ENCODE results near the gene GPC3. TPM values are rescaled to one million over a fixed set of nuclear protein-coding genes. Genes with fewer than 3 reads are reported as not detected.

GPC3 gene
- polyA plus RNA-seq, 3 donors: not detected

DNA sequence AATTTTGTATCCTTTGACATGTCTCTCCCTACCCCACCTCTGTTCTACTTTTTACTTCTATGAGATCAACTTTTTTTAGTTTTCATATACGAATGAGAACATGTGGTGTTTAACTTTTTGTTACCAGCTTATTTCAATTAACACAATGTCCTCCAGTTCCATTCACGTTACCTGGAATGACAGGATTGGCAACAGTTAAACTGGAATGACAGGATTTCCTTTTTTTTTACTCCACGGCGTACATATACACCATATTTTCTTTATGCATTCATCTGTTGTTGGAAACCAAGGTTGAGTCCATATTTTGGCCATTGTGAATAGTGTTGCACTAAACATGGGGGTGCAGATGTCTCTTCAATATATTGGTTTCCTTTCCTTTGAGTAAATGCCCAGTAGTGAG is 398.3 kb downstream of the GPC3 start:
- Mint-ChIP-seq H3K27ac (no peak overlapping the region), H3K4me1 (no peaks in the 10 kb centered on the region), H3K27me3 (ENCODE audit: low read depth in 3 of 3) (peaks cover 0 to 18% (median 3%) of the 10 kb centered on the region in 3 donors), H3K9me3 (peaks cover 0 to 2% (median 0%) of the 10 kb centered on the region in 7 donors), H3K4me3 (no peak overlapping the region), H3K36me3 (no peaks in the 10 kb centered on the region)
- Histone ChIP-seq H3K9ac (ENCODE audit: insufficient read depth, low read length, poor library complexity, severe bottlenecking) (no peak overlapping the region), H3K36me3 (replicated peaks in 1 of 2; ENCODE audit: control insufficient read depth in 1 of 2, insufficient read depth in 2 of 2, low read length in 2 of 2) (no peaks in the 10 kb centered on the region), H3K27ac (ENCODE audit: low read depth in 1 of 2, low read length in 2 of 2) (no peak overlapping the region), H4K20me1 (ENCODE audit: insufficient read depth, low read length) (no peaks in the 10 kb centered on the region), H3K9me3 (replicated peaks in 1 of 2; ENCODE audit: control insufficient read depth in 1 of 2, insufficient read depth in 1 of 2, low read length in 2 of 2) (no peaks in the 10 kb centered on the region), H3K4me1 (ENCODE audit: control insufficient read depth in 1 of 2, insufficient read depth in 2 of 2, low read length in 2 of 2) (no peaks in the 10 kb centered on the region), H3K4me3 (replicated peaks in 1 of 3; ENCODE audit: low read depth in 2 of 3, low read length in 3 of 3) (no peak overlapping the region), H2AFZ (ENCODE audit: insufficient read depth, low read depth, low read length, poor library complexity, severe bottlenecking) (no peak overlapping the region), H3K79me2 (ENCODE audit: insufficient read depth, low read length) (no peaks in the 10 kb centered on the region), H3K4me2 (replicated peaks; ENCODE audit: extremely low read depth, low read length, poor library complexity, severe bottlenecking) (no peak overlapping the region), H3K27me3 (ENCODE audit: control insufficient read depth in 2 of 2, insufficient read depth in 2 of 2, low read length in 2 of 2) (peaks cover 0 to 2% of the 10 kb centered on the region in 2 donors)
- no peak for TF ChIP-seq CTCF (IDR thresholded peaks at IDR 0.05)
- no CpG with 5 or more reads among the region's 4 CpGs for whole genome bisulfite sequencing (ENCODE audit: insufficient coverage)
- DNase-seq: no peak
- intact Hi-C loops (cut with micrococcal nuclease): no loop called here

DNA sequence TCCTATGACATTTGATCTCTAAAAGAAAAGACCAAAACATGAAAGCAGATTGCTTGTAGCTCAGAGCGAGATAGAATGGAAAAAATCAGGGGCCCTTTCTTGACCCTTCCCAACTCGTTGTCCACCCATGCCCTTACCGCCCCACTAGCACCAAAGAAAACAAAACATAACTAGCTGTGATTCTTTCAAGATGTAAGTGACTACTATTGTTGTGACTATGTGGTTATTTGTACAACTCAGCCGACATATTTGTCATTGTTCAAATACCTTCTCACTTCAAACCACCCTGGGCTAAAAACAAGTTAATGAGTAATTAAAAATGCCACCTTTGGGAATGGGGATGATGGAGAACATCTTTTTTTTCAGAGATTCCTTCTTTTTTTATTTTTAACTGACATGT is 399.0 kb downstream of the GPC3 start:
- H3K27ac ChIP-seq (ENCODE audit: low read depth in 1 of 2, low read length in 2 of 2): no peak overlapping the region

More for the DNA sequence above, 399.0 kb downstream of the GPC3 start:
- Mint-ChIP-seq H3K4me3 (no peak overlapping the region), H3K27ac (no peak overlapping the region), H3K27me3 (ENCODE audit: low read depth in 3 of 3) (peaks cover 0 to 18% (median 3%) of the 10 kb centered on the region in 3 donors), H3K9me3 (peaks cover 0 to 2% (median 0%) of the 10 kb centered on the region in 7 donors), H3K36me3 (no peaks in the 10 kb centered on the region), H3K4me1 (no peaks in the 10 kb centered on the region)
- no peak for DNase-seq
- WGBS (ENCODE audit: insufficient coverage): no CpG with 5 or more reads among the region's 4 CpGs
- Histone ChIP-seq H3K79me2 (ENCODE audit: insufficient read depth, low read length) (no peaks in the 10 kb centered on the region), H3K27me3 (ENCODE audit: control insufficient read depth in 2 of 2, insufficient read depth in 2 of 2, low read length in 2 of 2) (peaks cover 0 to 2% of the 10 kb centered on the region in 2 donors), H3K9ac (ENCODE audit: insufficient read depth, low read length, poor library complexity, severe bottlenecking) (no peak overlapping the region), H2AFZ (ENCODE audit: insufficient read depth, low read depth, low read length, poor library complexity, severe bottlenecking) (no peak overlapping the region), H3K4me1 (ENCODE audit: control insufficient read depth in 1 of 2, insufficient read depth in 2 of 2, low read length in 2 of 2) (no peaks in the 10 kb centered on the region), H3K4me2 (replicated peaks; ENCODE audit: extremely low read depth, low read length, poor library complexity, severe bottlenecking) (no peak overlapping the region), H3K4me3 (replicated peaks in 1 of 3; ENCODE audit: low read depth in 2 of 3, low read length in 3 of 3) (no peak overlapping the region), H3K9me3 (replicated peaks in 1 of 2; ENCODE audit: control insufficient read depth in 1 of 2, insufficient read depth in 1 of 2, low read length in 2 of 2) (no peaks in the 10 kb centered on the region), H4K20me1 (ENCODE audit: insufficient read depth, low read length) (no peaks in the 10 kb centered on the region), H3K36me3 (replicated peaks in 1 of 2; ENCODE audit: control insufficient read depth in 1 of 2, insufficient read depth in 2 of 2, low read length in 2 of 2) (no peaks in the 10 kb centered on the region)
- no peak for TF ChIP-seq CTCF (IDR thresholded peaks at IDR 0.05)
- intact Hi-C loops (cut with micrococcal nuclease): no loop called here
